ENCODE results near the gene MROH2A.

DNA sequence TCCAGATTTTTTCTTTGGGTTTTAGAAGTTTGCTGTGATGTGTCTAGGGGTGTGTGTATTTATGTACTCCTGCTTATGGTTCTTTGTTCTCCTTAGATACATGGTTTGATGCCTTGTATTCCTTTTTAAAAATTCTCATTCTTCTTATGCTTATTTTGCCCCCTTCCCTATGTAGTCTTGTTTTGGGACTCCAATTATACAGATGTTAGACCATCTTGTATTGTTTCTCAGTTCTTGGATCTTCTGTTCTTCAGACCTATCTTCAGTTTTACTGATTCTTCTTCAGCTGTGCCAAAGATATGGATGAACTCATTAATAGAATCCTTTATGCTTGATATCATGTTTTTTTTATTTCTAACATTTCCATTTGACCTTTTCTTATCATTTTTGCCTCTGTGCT lies 104.2 kb downstream of the MROH2A start:
- TF ChIP-seq GATA2 (IDR thresholded peaks at IDR 0.05; ENCODE audit: low read depth, low read length) (no peak), GATA3 (IDR thresholded peaks at IDR 0.05; ENCODE audit: low read depth, low read length) (no peak)
